Common myeloid progenitor, CD34-positive (primary cell): ENCODE results near the gene MRPL46.
"Not testable (repeated sequence)": the region's sequence is repeated elsewhere in the genome, so short reads cannot be mapped to it uniquely, and the experiment has no call there.

Experiments
- CTCF ChIA-PET: fragments of 350-600 bp; sonication (Branson Sonifier 250); formaldehyde crosslinking; loops from one replicate; lab custom pipeline; 2021; ENCODE audit warnings: antibody characterized with exemption; lab: Charles Lee
- POLR2A ChIA-PET: fragments of 350-600 bp; sonication (Branson Sonifier 250); formaldehyde crosslinking; loops from one replicate; lab custom pipeline; 2021; ENCODE audit warnings: antibody characterized with exemption; lab: Charles Lee
- DNase-seq, 3 donors: peaks; one replicate each; pipeline versions ENCODE4 v3.0.0 to v3.0.0-alpha.2; 2013
- H3K27ac ChIP-seq, 2 experiments: 1 replicate in 1 of 2; 2 replicates in 1 of 2; pipeline ENCODE4 v1.7.0; 2013; ENCODE audit warnings: inconsistent platforms in 2 of 2, low read length in 2 of 2, mild to moderate bottlenecking in 2 of 2, low read depth in 1 of 2, moderate library complexity in 1 of 2; ENCODE audit not compliant: severe bottlenecking in 2 of 2, insufficient read depth in 1 of 2, poor library complexity in 1 of 2
- H3K27me3 ChIP-seq, 5 experiments: replicated peaks in 2 of 5; 1 replicate in 3 of 5; 2 replicates in 2 of 5; pipeline versions ENCODE4 v1.6.1 to v1.7.0; 2013; ENCODE audit warnings: low read length in 4 of 5, mild to moderate bottlenecking in 2 of 5, moderate library complexity in 2 of 5, inconsistent platforms in 1 of 5; ENCODE audit not compliant: insufficient read depth in 5 of 5, control insufficient read depth in 4 of 5
- H3K36me3 ChIP-seq, 4 experiments: 1 replicate in 2 of 4; 2 replicates in 2 of 4; pipeline versions ENCODE4 v1.6.1 to v1.7.0; 2013; ENCODE audit warnings: low read length in 3 of 4, control low read depth in 1 of 4, mild to moderate bottlenecking in 1 of 4; ENCODE audit not compliant: control insufficient read depth in 4 of 4, insufficient read depth in 4 of 4
- H3K4me1 ChIP-seq, 4 experiments: 1 replicate in 3 of 4; 2 replicates in 1 of 4; pipeline versions ENCODE4 v1.6.1 to v1.7.1; 2013; ENCODE audit warnings: low read length in 3 of 4, mild to moderate bottlenecking in 3 of 4, control low read depth in 1 of 4, inconsistent platforms in 1 of 4, moderate library complexity in 1 of 4; ENCODE audit not compliant: control insufficient read depth in 4 of 4, insufficient read depth in 4 of 4; ENCODE audit errors: control extremely low read depth in 1 of 4
- H3K4me3 ChIP-seq, 7 experiments: 1 replicate in 4 of 7; 2 replicates in 3 of 7; pipeline versions ENCODE4 v1.5.1 to v1.7.0; 2013; ENCODE audit warnings: mild to moderate bottlenecking in 7 of 7, low read length in 6 of 7, moderate library complexity in 6 of 7, inconsistent platforms in 2 of 7, low read depth in 2 of 7, control low read depth in 1 of 7; ENCODE audit not compliant: insufficient read depth in 4 of 7, control insufficient read depth in 1 of 7; ENCODE audit errors: extremely low read depth in 1 of 7
- H3K9me3 ChIP-seq, 5 experiments: 1 replicate in 4 of 5; 2 replicates in 1 of 5; pipeline versions ENCODE4 v1.6.1 to v1.7.1; 2013; ENCODE audit warnings: low read length in 4 of 5, mild to moderate bottlenecking in 2 of 5, inconsistent platforms in 1 of 5, low read depth in 1 of 5, moderate library complexity in 1 of 5; ENCODE audit not compliant: control insufficient read depth in 4 of 5, insufficient read depth in 2 of 5; ENCODE audit errors: control extremely low read depth in 1 of 5
- WGBS: methylation state at CpG from one replicate; pipeline ENCODE4 v1.1.5; 2013; ENCODE audit not compliant: insufficient coverage; 5-methylcytosine and 5-hydroxymethylcytosine counted together

Gene MRPL46

GRCh38 chr15:88470625-88471372, 3.6 kb upstream of the MRPL46 start:
- DNase-seq: no peak
- peaks cover 3 to 36% (median 19%) of the 10 kb centered on the region in 4 experiments for H3K36me3 ChIP-seq
- no peak overlapping the region for H3K27ac ChIP-seq
- POLR2A ChIA-PET: no interaction called here
- no peak overlapping the region for H3K4me3 ChIP-seq
- H3K27me3 ChIP-seq: no peaks in the 10 kb centered on the region
- CTCF ChIA-PET: interaction anchor here (0.8 to 1.2 kb wide), 5 partner anchors 11 to 408 kb away, joined by 3 to 4 read pairs (median 3); no protein-coding TSS in a partner anchor
- WGBS: 97% methylated on average over 5 of the region's 6 CpGs
- H3K9me3 ChIP-seq: no peaks in the 10 kb centered on the region
- peaks cover 12 to 23% (median 19%) of the 10 kb centered on the region in 4 experiments for H3K4me1 ChIP-seq

GRCh38 chr15:88469321-88469720, 2.1 kb upstream of the MRPL46 start:
- 100% methylated on average over 2 of the region's 2 CpGs for WGBS
- H3K27me3 ChIP-seq: no peaks in the 10 kb centered on the region
- peaks cover 12 to 27% (median 19%) of the 10 kb centered on the region in 4 experiments for H3K4me1 ChIP-seq
- ChIA-PET CTCF (interaction anchor here (0.6 to 2.6 kb wide), 3 partner anchors 15 to 155 kb away, joined by 3 to 8 read pairs (median 4); no protein-coding TSS in a partner anchor), POLR2A (no interaction called here)
- no peak overlapping the region for H3K27ac ChIP-seq
- no peak overlapping the region for H3K4me3 ChIP-seq
- no peak for DNase-seq
- H3K36me3 ChIP-seq: peaks cover 0 to 41% (median 22%) of the 10 kb centered on the region in 4 experiments
- no peaks in the 10 kb centered on the region for H3K9me3 ChIP-seq

GRCh38 chr15:88468721-88469120, 1.5 kb upstream of the MRPL46 start:
- Histone ChIP-seq H3K4me3 (peak overlapping the region in 3 of 7 experiments; percentile 79 to 99 (median 82)), H3K4me1 (peaks cover 12 to 27% (median 19%) of the 10 kb centered on the region in 4 experiments), H3K36me3 (peaks cover 0 to 46% (median 25%) of the 10 kb centered on the region in 4 experiments)
- H3K9me3 ChIP-seq, DNase-seq, H3K27me3 ChIP-seq, POLR2A ChIA-PET, H3K27ac ChIP-seq: not testable (repeated sequence)
- 100% methylated on average over 8 of the region's 10 CpGs for WGBS
- CTCF ChIA-PET: interaction anchor here (0.6 to 2.6 kb wide), 3 partner anchors 15 to 156 kb away, joined by 3 to 8 read pairs (median 4); no protein-coding TSS in a partner anchor

GRCh38 chr15:88467935-88468528, 844 bp upstream of the MRPL46 start:
- H3K36me3 ChIP-seq: peaks cover 3 to 47% (median 26%) of the 10 kb centered on the region in 4 experiments
- 4% methylated on average over 14 of the region's 17 CpGs for WGBS
- ChIA-PET POLR2A (no interaction called here), CTCF (interaction anchor here (1.0 to 2.6 kb wide), 3 partner anchors 9 to 16 kb away, joined by 4 to 8 read pairs (median 4); no protein-coding TSS in a partner anchor)
- H3K27ac ChIP-seq: peak overlapping the region; percentile 99 to 100
- H3K9me3 ChIP-seq: no peaks in the 10 kb centered on the region
- peak in 2 of 3 donors; percentile 12 to 24 for DNase-seq
- H3K4me1 ChIP-seq: peaks cover 12 to 27% (median 19%) of the 10 kb centered on the region in 4 experiments
- H3K27me3 ChIP-seq: no peaks in the 10 kb centered on the region
- peak overlapping the region; percentile 79 to 99 (median 91) for H3K4me3 ChIP-seq

- ChIA-PET CTCF (interaction anchor here (1.4 to 2.4 kb wide), 3 partner anchors 8 to 10 kb away, joined by 3 to 7 read pairs (median 6); no protein-coding TSS in a partner anchor), POLR2A (no interaction called here)
- Histone ChIP-seq H3K4me1 (peaks cover 12 to 27% (median 19%) of the 10 kb centered on the region in 4 experiments), H3K27ac (no peak overlapping the region), H3K27me3 (no peaks in the 10 kb centered on the region), H3K4me3 (peak overlapping the region in 1 of 7 experiments; percentile 79), H3K9me3 (no peaks in the 10 kb centered on the region), H3K36me3 (peaks cover 7 to 42% (median 35%) of the 10 kb centered on the region in 4 experiments)
- DNase-seq: peak in 2 of 3 donors; percentile 6 to 14
- WGBS: 95% methylated on average over 2 of the region's 4 CpGs
Measured at GRCh38 chr15:88465633-88466224, 1.5 kb downstream of the MRPL46 start.

GRCh38 chr15:88463870-88464532, 3.2 kb downstream of the MRPL46 start:
- H3K36me3 ChIP-seq: peaks cover 9 to 56% (median 46%) of the 10 kb centered on the region in 4 experiments
- no peak overlapping the region for H3K4me3 ChIP-seq
- peaks cover 12 to 27% (median 19%) of the 10 kb centered on the region in 4 experiments for H3K4me1 ChIP-seq
- H3K27ac ChIP-seq: no peak overlapping the region
- no peaks in the 10 kb centered on the region for H3K27me3 ChIP-seq
- 88% methylated on average over 1 of the region's 2 CpGs for WGBS
- H3K9me3 ChIP-seq: no peaks in the 10 kb centered on the region
- no peak for DNase-seq
- CTCF ChIA-PET: interaction anchor here (1.0 to 2.4 kb wide), 4 partner anchors 8 to 14 kb away, joined by 3 to 7 read pairs (median 5); no protein-coding TSS in a partner anchor
- POLR2A ChIA-PET: no interaction called here
